A549 treated with AZD9567 at 1 μM for 4 hours (cell line): ENCODE measurements around the gene PCDHA7. TPM values are rescaled to one million over a fixed set of nuclear protein-coding genes. Genes with fewer than 3 reads are reported as not detected.

Experiments used
- total RNA-seq: library from RNA; stranded (reverse); fragments of 200-300 nt; extraction: Qiagen RNA extraction; gene quantifications from 5 replicates; pipeline ENCODE4 v1.2.3, GENCODE V29; 2022; ENCODE audit not compliant: insufficient read depth

PCDHA7 gene, protein sequence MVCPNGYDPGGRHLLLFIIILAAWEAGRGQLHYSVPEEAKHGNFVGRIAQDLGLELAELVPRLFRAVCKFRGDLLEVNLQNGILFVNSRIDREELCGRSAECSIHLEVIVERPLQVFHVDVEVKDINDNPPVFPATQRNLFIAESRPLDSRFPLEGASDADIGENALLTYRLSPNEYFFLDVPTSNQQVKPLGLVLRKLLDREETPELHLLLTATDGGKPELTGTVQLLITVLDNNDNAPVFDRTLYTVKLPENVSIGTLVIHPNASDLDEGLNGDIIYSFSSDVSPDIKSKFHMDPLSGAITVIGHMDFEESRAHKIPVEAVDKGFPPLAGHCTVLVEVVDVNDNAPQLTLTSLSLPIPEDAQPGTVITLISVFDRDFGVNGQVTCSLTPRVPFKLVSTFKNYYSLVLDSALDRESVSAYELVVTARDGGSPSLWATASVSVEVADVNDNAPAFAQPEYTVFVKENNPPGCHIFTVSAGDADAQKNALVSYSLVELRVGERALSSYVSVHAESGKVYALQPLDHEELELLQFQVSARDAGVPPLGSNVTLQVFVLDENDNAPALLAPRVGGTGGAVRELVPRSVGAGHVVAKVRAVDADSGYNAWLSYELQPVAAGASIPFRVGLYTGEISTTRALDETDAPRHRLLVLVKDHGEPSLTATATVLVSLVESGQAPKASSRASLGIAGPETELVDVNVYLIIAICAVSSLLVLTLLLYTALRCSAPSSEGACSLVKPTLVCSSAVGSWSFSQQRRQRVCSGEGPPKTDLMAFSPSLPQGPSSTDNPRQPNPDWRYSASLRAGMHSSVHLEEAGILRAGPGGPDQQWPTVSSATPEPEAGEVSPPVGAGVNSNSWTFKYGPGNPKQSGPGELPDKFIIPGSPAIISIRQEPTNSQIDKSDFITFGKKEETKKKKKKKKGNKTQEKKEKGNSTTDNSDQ
- total RNA-seq: 0.09 to 0.12 TPM (median 0.12 TPM) in 4 of 5 replicates, not detected in the other

DNA sequence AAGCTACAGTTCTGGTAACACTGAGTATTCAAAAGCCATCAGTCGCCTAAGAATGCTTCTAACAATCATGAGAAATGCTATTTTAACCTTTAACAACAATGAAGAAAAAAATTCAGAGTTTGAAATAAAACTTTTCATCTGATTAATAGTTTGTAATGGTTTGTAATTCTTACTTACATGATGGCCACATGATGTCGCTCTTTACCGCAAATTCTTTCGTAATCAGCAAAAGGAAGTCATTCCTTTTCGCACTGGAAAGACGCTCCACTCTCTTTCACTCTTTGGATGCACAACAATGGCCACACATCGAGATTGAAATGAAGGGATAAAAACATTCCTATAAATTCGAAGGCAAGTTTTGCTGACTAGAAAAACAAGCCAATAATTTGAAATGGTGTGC, at the start of gene PCDHA7:
Gene PCDHA7 (plus strand): TSS at position 277 of the 400 bp plus-strand sequence. CDS start 115 bp downstream, at position 392.

DNA sequence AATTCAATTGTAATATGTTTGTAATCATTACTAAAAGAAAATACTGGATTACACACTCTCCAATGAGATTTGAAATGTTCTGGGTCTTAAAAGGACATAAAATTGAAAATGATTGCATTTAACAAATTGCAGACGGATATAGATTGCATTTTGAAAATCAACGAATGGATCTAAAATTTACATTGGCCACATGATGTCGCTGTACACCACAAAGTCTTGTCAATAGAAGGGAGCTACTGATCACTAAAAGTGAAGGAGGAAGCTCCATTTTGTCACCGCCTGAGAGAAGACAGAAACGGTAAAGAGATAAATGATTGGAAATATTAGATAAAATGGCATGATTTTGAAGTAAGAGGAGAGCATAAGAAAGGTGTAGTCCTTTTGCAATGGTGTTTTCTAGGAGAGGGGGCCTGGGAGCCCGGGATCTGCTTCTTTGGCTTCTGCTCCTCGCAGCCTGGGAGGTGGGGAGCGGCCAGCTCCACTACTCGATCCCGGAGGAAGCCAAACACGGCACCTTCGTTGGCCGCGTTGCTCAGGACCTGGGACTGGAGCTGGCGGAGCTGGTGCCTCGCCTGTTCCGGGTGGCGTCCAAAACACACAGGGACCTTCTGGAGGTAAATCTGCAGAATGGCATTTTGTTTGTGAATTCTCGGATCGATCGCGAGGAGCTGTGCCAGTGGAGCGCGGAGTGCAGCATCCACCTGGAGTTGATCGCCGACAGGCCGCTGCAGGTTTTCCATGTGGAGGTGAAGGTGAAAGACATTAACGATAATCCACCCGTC, 48.0 kb upstream of the PCDHA7 start, which contains the start of gene PCDHA1:
Gene PCDHA1 (plus strand): TSS at position 236 of the 782 bp plus-strand sequence.

DNA sequence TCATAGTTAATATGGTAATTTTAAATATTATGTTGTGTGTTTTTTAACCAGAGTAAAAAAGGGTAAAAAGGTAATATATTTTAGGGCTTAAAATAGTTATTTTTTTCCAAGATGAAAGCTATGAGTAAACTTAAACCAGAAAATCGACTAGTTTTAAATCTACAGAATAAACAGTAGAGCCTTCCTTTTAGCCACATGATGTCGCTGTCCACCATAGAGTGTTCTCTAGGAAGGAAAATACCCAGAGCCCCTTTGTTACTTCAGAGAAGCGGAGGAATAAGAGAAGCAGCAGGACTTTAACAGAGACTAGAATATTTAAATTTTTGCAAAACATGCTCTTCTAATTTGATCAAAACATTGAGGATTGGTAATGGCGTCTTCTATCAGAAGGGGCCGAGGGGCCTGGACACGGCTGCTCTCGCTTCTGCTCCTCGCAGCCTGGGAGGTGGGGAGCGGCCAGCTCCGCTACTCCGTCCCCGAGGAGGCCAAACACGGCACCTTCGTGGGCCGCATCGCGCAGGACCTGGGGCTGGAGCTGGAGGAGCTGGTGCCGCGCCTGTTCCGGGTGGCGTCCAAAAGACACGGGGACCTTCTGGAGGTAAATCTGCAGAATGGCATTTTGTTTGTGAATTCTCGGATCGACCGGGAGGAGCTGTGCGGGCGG, 39.3 kb upstream of the PCDHA7 start, which contains the start of gene PCDHA2:
Gene PCDHA2 (plus strand): TSS at position 258 of the 664 bp plus-strand sequence.

DNA sequence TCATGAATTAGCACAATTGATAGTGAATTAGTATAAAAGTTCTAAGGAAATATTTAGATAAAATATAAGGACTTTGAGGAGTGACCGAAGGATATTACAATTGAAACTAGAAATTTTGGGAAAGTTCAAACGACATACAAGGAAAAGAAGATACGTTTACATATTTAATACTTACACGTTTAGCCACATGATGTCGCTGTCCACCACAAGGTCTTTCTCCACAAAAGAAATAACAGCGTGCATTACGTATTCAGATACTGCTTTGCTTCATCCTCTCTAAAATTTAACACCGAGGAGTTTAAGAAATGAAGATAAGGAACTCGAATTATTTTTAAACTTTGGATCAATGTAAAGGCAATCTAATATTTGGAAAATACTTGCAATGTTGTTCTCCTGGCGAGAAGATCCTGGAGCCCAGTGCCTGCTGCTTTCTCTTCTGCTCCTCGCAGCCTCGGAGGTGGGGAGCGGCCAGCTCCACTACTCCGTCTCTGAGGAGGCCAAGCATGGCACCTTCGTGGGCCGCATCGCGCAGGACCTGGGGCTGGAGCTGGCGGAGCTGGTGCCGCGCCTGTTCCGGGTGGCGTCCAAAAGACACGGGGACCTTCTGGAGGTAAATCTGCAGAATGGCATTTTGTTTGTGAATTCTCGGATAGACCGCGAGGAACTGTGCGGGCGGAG, 33.1 kb upstream of the PCDHA7 start, which contains the start of gene PCDHA3:
Gene PCDHA3 (plus strand): TSS at position 242 of the 678 bp plus-strand sequence.

DNA sequence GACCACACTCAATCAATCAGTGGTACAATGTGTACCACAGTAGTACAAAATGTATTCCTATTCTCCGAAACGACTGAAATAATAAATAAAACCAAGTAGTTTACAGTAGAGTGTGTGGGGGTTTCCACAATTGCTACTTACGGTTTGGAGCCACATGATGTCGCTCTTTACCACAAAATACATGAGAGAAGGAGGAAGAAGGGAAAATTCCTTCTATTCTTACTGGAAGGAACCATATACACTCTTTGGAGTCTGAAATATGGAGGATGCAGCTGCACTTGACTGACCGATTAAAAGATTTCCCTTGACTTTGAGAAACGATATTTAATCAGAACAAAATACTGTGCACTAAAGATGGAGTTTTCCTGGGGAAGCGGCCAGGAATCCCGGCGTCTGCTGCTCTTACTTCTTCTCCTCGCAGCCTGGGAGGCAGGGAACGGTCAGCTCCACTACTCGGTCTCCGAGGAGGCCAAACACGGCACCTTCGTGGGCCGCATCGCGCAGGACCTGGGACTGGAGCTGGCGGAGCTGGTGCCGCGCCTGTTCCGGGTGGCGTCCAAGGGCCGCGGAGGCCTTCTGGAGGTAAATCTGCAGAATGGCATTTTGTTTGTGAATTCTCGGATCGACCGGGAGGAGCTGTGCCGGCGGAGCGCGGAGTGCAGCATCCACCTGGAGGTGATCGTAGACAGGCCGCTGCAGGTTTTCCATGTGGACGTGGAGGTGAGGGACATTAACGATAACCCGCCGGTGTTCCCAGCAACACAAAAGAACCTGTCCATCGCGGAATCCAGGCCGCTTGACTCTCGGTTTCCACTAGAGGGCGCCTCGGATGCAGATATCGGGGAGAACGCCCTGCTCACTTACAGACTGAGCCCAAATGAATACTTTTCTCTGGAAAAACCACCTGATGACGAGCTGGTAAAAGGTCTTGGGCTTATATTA, 27.0 kb upstream of the PCDHA7 start, which contains the start of gene PCDHA4:
Gene PCDHA4 (plus strand): TSS at position 235 of the 942 bp plus-strand sequence.

DNA sequence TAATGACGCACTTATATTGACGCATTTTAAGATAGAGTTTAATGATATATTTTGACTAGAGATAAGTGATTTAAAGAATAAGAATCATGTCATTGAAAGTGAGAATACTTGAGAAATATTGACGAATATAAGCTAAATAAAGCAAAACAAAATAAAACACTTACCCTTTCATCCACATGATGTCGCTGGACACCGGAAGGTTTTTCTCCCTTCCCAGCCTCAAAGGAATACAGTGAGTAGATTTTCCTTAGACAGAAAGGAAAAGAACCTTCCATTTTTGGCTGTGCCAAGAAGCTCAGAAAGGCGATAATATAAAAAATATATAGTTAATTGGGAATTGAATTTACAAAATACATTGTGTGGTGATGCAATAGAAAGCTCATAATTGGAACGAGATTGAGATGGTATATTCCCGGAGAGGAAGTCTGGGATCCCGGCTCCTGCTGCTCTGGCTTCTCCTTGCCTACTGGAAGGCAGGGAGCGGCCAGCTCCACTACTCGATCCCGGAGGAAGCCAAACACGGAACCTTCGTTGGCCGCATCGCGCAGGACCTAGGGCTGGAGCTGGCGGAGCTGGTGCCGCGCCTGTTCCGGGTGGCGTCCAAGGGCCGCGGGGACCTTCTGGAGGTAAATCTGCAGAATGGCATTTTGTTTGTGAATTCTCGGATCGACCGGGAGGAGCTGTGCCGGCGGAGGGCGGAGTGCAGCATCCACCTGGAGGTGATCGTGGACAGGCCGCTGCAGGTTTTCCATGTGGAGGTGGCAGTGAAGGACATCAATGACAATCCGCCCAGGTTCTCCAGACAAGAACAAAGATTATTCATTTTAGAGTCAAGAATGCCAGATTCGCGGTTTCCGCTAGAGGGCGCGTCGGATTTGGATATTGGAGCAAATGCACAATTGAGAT, 12.4 kb upstream of the PCDHA7 start, which contains the start of gene PCDHA5:
Gene PCDHA5 (plus strand): TSS at position 239 of the 906 bp plus-strand sequence.

DNA sequence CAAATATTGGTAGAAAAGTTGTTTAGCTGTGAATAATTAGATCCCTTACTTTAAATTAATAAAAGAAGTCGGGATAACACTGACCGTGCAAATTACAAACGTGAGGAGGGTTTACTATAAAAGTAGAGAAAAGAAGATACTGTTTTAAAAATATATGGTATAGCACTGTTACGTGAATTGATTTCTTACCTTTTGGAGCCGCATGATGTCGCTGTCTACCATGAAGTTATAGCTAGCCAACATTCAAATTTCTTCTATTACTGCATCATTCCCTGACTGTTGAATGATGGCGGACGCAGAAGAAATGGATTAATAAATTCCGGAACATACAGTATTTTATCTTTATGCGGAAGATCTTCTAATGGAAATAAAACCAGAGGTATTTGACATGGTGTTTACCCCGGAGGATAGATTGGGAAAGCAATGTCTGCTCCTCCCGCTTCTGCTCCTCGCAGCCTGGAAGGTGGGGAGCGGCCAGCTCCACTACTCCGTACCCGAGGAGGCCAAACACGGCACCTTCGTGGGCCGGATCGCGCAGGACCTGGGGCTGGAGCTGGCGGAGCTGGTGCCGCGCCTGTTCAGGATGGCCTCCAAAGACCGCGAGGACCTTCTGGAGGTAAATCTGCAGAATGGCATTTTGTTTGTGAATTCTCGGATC, 6.2 kb upstream of the PCDHA7 start, which contains the start of gene PCDHA6:
Gene PCDHA6 (plus strand): TSS at position 257 of the 658 bp plus-strand sequence. CDS start 132 bp downstream, at position 389.

DNA sequence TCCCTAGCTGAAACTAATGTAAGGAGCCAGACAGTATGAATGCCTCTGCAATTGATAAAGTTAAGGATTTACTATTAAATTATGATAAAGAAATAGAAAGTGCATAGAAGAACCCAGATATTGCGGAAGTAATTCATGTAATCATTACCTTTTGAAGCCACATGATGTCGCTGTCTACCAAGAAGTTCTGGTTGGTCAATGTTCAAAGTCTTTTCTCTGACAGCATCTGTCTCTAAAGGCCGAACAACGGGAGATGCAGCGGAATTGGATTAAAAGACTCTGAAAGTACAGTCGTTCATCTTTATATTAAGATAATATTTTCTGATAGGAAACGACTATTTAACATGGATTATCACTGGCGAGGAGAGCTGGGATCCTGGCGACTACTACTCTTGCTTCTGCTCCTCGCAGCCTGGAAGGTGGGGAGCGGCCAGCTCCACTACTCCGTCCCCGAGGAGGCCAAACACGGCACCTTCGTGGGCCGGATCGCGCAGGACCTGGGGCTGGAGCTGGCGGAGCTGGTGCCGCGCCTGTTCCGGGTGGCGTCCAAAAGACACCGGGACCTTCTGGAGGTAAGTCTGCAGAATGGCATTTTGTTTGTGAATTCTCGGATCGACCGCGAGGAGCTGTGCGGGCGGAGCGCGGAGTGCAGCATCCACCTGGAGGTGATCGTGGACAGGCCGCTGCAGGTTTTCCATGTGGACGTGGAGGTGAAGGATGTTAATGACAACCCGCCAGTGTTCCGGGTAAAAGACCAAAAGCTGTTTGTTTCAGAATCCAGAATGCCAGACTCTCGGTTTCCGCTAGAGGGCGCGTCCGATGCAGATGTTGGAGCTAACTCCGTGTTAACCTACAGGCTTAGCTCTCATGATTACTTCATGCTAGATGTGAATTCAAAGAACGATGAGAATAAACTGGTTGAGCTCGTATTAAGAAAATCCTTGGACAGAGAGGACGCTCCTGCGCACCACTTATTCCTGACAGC, 7.2 kb downstream of the PCDHA7 start, which contains the start of gene PCDHA8:
Gene PCDHA8 (plus strand): TSS at position 210 of the 985 bp plus-strand sequence. CDS start 135 bp downstream, at position 345.

DNA sequence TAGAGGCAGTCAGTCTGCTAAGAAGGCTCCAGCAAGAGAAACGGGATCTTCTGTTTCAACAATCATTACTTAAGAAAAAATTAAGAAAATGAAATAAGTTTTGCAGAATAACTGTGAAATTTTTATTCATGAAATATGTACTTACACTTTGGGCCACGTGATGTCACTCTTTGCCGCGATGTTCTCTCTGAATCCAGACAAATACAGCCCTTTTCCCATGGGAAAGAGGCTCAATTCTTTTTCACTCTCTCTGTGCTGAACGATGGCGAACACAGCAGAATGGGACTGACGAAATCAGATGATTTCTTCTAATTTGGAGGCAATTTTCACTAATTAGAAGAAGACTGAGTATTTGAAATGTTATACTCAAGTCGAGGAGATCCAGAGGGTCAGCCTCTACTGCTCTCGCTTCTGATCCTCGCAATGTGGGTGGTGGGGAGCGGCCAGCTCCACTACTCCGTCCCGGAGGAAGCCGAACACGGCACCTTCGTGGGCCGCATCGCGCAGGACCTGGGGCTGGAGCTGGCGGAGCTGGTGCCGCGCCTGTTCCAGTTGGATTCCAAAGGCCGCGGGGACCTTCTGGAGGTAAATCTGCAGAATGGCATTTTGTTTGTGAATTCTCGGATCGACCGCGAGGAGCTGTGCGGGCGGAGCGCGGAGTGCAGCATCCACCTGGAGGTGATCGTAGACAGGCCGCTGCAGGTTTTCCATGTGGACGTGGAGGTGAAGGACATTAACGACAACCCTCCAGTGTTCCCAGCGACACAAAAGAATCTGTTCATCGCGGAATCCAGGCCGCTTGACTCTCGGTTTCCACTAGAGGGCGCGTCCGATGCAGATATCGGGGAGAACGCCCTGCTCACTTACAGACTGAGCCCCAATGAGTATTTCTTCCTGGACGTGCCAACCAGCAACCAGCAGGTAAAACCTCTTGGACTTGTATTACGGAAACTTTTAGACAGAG, 14.4 kb downstream of the PCDHA7 start, which contains the start of gene PCDHA9:
Gene PCDHA9 (plus strand): TSS at position 244 of the 964 bp plus-strand sequence. CDS start 114 bp downstream, at position 358.

DNA sequence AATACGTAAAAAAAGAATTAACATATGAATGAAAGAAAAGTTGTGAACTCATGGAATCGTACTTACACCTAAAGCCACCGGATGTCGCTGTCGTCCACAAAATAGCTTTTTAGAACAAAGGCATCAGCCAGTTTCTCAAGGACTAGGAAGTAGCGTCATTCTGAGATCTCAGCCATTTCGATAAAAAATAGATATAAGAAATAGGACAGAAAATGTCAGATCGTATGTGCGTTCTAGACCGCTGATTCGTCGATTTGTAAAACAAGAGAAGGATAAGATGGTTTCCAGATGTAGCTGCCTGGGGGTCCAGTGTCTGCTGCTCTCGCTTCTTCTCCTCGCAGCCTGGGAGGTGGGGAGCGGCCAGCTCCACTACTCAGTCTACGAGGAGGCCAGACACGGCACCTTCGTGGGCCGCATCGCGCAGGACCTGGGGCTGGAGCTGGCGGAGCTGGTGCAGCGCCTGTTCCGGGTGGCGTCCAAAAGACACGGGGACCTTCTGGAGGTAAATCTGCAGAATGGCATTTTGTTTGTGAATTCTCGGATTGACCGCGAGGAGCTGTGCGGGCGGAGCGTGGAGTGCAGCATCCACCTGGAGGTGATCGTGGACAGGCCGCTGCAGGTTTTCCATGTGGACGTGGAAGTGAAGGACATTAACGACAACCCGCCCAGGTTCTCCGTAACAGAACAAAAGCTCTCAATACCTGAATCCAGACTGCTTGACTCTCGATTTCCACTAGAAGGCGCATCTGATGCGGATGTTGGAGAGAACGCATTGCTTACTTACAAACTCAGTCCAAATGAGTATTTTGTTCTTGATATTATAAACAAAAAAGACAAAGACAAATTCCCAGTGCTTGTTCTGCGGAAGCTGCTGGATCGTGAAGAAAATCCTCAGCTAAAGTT, 22.0 kb downstream of the PCDHA7 start, which contains the start of gene PCDHA10:
Gene PCDHA10 (plus strand): TSS at position 126 of the 903 bp plus-strand sequence. CDS start 152 bp downstream, at position 278.

DNA sequence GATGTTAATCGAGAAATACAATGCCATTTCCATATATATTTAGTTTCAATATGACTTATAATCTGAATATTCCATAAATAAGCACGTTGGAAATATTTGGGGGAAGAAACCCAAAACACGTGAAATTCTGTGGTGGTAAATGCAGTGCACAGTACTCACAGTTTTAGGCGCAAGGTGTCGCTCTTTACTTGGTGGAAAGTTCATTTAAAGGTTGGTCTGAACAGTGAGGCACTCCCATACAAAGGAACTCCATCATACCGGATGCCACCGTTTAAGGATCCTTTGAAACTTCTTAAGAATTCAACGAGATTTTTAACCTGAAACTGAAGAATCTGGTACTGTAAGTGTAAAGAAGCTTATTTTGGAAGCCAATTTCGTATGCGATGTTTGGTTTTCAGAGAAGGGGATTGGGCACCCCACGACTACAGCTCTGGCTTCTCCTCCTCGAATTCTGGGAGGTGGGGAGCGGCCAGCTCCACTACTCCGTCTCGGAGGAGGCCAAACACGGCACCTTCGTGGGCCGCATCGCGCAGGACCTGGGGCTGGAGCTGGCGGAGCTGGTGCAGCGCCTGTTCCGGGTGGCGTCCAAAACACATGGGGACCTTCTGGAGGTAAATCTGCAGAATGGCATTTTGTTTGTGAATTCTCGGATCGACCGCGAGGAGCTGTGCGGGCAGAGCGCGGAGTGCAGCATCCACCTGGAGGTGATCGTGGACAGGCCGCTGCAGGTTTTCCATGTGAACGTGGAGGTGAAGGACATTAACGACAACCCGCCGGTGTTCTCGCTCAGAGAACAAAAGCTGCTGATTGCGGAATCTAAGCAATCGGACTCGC, 34.9 kb downstream of the PCDHA7 start, which contains the start of gene PCDHA11:
Gene PCDHA11 (plus strand): TSS at position 237 of the 834 bp plus-strand sequence. CDS start 147 bp downstream, at position 384.

